Measurements from ENCODE around the gene GUCD1.

GRCh38 chr22:24566899-24567511, 12.1 kb upstream of the GUCD1 start:
- no peak for TF ChIP-seq CTCF (IDR thresholded peaks at IDR 0.05)
- TF ChIP-seq POLR2A (IDR thresholded peaks at IDR 0.05): no peak

All from esophagus squamous epithelium (tissue), 4 donors.